ENCODE data around the gene LRMDA. TPM values are rescaled to one million over a fixed set of nuclear protein-coding genes. Genes with fewer than 3 reads are reported as not detected.

LRMDA gene
- total RNA-seq, 2 experiments from 2014 or later, result not detected

DNA sequence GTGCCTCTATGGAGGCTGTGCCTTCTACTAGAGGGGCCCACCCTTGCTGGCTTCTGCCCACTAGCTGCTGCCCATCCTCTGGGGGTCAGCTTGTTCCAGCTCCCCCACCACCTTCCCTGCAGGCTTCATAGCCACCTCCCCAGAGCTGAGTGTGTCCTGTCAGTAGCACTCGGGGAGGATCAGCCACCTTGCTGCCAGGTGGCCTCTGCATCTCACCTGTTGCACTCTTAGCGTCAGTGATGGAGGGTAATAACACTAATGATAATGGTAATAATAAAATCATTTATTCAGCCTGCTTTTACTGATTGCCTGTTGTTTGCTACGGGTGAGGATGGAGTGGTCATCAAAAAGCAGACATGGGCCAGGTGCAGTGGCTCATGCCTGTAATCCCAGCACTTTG is 377.6 kb downstream of the LRMDA start:
- Mint-ChIP-seq H3K36me3 (ENCODE audit: low read depth) (no peaks in the 10 kb centered on the region), H3K9me3 (no peaks in the 10 kb centered on the region), H3K4me1 (no peaks in the 10 kb centered on the region), H3K27me3 (peaks cover 4% of the 10 kb centered on the region), H3K4me3 (no peak overlapping the region), H3K27ac (no peak overlapping the region)
- no peak for DNase-seq
- ChIA-PET CTCF (no interaction called here), POLR2A (no interaction called here)

DNA sequence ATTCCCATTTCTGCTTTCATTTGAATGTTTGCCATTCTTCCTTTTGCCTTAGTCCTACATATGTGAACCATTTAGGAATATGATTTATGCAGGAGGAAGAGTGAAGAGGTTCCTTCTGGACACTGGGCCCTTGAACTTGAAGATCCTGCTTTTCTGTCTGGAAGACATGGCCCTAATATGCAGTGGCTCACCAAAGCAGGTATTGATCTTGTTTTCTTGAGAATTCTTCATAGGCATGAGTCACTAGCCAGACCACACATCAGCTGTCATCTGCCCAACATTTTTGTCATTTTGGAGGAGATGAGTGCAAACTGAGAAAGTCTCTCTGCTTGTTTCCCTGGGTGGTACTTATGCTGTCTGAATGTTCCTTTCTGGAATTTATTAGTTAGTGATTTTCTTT is 382.6 kb downstream of the LRMDA start:
- H3K27ac Mint-ChIP-seq, result no peak overlapping the region
- ChIA-PET POLR2A (no interaction called here), CTCF (no interaction called here)
- DNase-seq, result no peak
- no peak overlapping the region for H3K4me3 Mint-ChIP-seq
- no peaks in the 10 kb centered on the region for H3K4me1 Mint-ChIP-seq
- no peaks in the 10 kb centered on the region for H3K36me3 Mint-ChIP-seq (ENCODE audit: low read depth)
- peaks cover 3% of the 10 kb centered on the region for H3K27me3 Mint-ChIP-seq
- H3K9me3 Mint-ChIP-seq, result no peaks in the 10 kb centered on the region

DNA sequence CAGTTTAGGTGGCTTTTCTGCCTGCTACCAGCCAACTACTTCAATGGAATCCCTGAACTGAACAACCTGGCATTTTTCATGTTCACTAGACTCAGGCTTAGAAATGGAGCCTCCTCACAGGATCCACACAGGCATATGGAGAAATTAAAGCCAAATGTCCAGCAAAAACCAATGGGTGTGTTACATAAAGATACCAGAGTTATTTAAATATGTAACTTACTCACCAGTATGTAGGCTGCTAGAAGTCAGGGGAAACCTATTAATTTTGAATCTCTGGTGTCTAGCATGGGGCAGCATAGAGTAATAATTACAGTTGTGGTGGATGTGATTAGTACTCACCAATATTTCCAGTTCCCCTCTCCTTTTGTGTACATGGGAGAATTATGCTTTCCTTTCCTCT is 383.6 kb downstream of the LRMDA start:
- no peak overlapping the region for H3K4me3 Mint-ChIP-seq
- no peaks in the 10 kb centered on the region for H3K9me3 Mint-ChIP-seq
- CTCF ChIA-PET, result no interaction called here
- H3K36me3 Mint-ChIP-seq (ENCODE audit: low read depth), result no peaks in the 10 kb centered on the region
- POLR2A ChIA-PET, result no interaction called here
- no peak overlapping the region for H3K27ac Mint-ChIP-seq
- H3K27me3 Mint-ChIP-seq, result peaks cover 5% of the 10 kb centered on the region
- DNase-seq, result no peak
- no peaks in the 10 kb centered on the region for H3K4me1 Mint-ChIP-seq

DNA sequence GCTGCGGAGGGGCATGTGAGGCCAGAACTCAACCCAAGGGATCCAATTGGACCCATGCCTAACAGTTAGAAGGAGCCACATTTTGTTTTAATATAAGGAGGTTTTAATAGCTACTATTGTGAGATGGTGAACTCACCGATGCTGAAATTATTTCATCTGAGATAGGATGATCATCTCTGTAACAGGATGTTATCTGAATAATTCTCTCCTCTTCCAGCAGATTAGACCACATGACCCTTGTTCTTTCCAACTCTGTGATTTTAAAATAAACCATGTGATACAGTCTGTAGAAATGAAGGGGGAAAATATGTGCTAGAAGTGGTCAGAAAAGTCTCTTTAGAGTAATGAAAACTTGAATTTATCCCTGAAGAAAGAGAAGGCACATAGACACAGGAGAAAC is 385.8 kb downstream of the LRMDA start:
- Mint-ChIP-seq H3K9me3 (no peaks in the 10 kb centered on the region), H3K27ac (no peak overlapping the region), H3K4me3 (no peak overlapping the region), H3K27me3 (peaks cover 8% of the 10 kb centered on the region), H3K4me1 (no peaks in the 10 kb centered on the region), H3K36me3 (ENCODE audit: low read depth) (no peaks in the 10 kb centered on the region)
- DNase-seq, result no peak
- ChIA-PET CTCF (interaction anchor here (1.8 kb wide), 1 partner anchor 9 kb away, joined by 5 read pairs; no protein-coding TSS in a partner anchor), POLR2A (no interaction called here)

DNA sequence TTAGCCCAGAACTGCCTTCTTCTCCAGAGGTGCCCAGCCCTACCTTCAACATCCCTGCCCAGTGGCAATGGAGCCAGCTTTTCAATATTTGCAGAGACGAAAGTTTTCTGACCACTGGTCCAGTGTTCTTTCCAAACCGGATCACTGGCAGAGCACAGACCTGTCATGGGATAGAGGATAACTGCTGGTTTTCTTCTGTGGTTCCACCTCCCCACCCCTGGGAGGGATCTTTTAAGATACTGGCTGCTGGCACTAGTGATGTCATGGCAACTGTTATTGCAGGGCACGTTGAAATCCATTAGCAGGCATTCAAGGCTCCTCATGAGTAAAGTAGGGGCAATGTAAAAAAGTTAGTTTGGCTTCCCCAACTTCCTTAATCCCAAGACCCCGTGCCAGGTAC is 387.1 kb downstream of the LRMDA start:
- H3K27ac Mint-ChIP-seq, result no peak overlapping the region
- H3K4me3 Mint-ChIP-seq, result no peak overlapping the region
- CTCF ChIA-PET, result no interaction called here
- H3K36me3 Mint-ChIP-seq (ENCODE audit: low read depth), result no peaks in the 10 kb centered on the region
- no peak for DNase-seq
- no peaks in the 10 kb centered on the region for H3K4me1 Mint-ChIP-seq
- POLR2A ChIA-PET, result no interaction called here
- no peaks in the 10 kb centered on the region for H3K9me3 Mint-ChIP-seq
- H3K27me3 Mint-ChIP-seq, result peaks cover 8% of the 10 kb centered on the region

DNA sequence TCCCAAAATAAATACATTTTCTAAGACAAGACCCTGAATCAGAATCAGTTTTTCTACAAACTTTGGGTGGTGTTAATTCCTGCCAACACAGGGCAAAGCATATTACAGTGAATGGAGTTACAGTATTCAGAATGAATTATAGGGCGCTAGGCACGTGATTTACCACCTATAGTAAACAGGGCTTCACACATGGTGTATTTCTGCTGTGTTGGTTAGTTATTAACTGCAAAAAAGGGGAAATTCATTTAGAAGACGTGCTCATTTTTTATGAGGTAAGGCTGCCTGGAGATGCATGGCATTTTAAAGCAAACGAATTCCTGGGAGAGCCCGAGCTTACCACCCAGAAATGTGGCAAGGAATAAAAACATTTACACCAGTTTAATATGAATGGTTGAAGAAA is 393.8 kb downstream of the LRMDA start:
- Mint-ChIP-seq H3K27me3 (peaks cover 2% of the 10 kb centered on the region), H3K4me1 (no peaks in the 10 kb centered on the region), H3K27ac (no peak overlapping the region), H3K4me3 (no peak overlapping the region), H3K36me3 (ENCODE audit: low read depth) (no peaks in the 10 kb centered on the region), H3K9me3 (no peaks in the 10 kb centered on the region)
- ChIA-PET CTCF (interaction anchor here (1.3 to 1.8 kb wide), 2 partner anchors 8 to 14 kb away, joined by 3 to 5 read pairs; no protein-coding TSS in a partner anchor), POLR2A (no interaction called here)
- no peak for DNase-seq

DNA sequence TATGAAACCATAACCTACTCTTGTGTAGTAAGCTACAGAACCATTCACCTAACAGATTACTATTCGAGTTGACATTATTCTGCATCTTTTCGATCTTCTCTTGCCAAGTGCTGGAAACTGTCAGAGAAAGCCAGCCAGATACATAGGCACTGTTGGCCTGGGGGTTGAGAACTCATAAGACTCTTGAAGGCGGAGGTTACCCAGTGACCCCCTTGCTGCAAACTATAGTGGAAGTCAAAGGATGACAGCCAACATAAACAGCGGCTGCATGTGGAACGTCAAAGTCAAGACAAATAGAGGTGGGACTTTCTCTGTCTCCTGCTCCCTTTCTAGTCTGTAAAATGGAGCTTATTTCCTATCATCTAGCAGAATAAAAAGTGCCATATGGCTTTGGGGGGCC is 394.2 kb downstream of the LRMDA start:
- no peak overlapping the region for H3K4me3 Mint-ChIP-seq
- no peak overlapping the region for H3K27ac Mint-ChIP-seq
- no peaks in the 10 kb centered on the region for H3K9me3 Mint-ChIP-seq
- no peaks in the 10 kb centered on the region for H3K4me1 Mint-ChIP-seq
- ChIA-PET CTCF (interaction anchor here (1.3 to 1.8 kb wide), 2 partner anchors 9 to 15 kb away, joined by 3 to 5 read pairs; no protein-coding TSS in a partner anchor), POLR2A (no interaction called here)
- no peak for DNase-seq
- no peaks in the 10 kb centered on the region for H3K27me3 Mint-ChIP-seq
- H3K36me3 Mint-ChIP-seq (ENCODE audit: low read depth), result no peaks in the 10 kb centered on the region

DNA sequence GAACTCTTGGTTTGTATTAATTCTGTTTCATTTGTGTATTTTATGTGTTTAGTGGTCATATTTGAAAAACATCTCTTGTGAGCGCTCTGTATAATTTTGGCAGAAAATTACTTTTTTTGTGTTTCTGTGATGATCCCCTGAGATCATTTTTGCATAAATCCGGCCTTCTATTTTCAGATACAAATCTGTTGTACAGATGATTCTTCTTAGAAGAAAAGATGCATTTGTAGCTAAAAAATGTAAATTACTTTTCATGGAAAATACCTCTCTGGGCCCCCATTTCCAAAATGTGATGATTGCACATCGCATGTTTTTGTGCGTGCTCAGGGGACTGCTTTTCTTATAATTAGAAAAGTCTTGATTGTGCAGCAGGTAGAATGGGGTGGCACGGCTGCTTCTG is 395.4 kb downstream of the LRMDA start:
- Mint-ChIP-seq H3K4me3 (no peak overlapping the region), H3K27me3 (no peaks in the 10 kb centered on the region)

DNA sequence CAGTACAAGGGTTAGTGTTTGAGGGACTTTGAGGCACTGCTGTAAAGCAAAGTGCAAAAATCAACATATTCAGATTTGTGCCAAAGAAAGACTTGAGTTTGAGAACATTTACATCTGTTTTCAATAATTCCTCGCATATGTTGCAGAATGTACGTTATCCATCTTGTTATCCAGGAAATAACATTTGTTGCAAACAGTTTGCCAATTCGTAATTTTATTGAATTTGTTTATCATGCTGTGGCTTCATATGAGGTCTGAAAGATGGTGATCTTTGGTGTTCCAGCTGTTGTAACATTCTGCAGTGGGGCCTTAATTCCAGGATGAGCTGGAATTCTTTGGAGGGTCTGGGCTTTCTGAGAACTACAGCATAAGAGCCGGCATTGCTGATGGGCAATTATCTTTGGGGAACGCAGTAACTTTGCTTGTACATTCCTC is 396.2 kb downstream of the LRMDA start:
- no peak for DNase-seq
- ChIA-PET CTCF (no interaction called here), POLR2A (no interaction called here)
- H3K9me3 Mint-ChIP-seq, result no peaks in the 10 kb centered on the region
- H3K36me3 Mint-ChIP-seq (ENCODE audit: low read depth), result no peaks in the 10 kb centered on the region
- no peak overlapping the region for H3K27ac Mint-ChIP-seq
- H3K4me3 Mint-ChIP-seq, result no peak overlapping the region
- no peaks in the 10 kb centered on the region for H3K4me1 Mint-ChIP-seq
- H3K27me3 Mint-ChIP-seq, result no peaks in the 10 kb centered on the region

More for the DNA sequence above, 395.4 kb downstream of the LRMDA start:
- Mint-ChIP-seq H3K9me3 (no peaks in the 10 kb centered on the region), H3K4me1 (no peaks in the 10 kb centered on the region), H3K36me3 (ENCODE audit: low read depth) (no peaks in the 10 kb centered on the region), H3K27ac (no peak overlapping the region)
- ChIA-PET POLR2A (no interaction called here), CTCF (interaction anchor here (1.8 kb wide), 1 partner anchor 10 kb away, joined by 5 read pairs; no protein-coding TSS in a partner anchor)
- DNase-seq, result no peak

DNA sequence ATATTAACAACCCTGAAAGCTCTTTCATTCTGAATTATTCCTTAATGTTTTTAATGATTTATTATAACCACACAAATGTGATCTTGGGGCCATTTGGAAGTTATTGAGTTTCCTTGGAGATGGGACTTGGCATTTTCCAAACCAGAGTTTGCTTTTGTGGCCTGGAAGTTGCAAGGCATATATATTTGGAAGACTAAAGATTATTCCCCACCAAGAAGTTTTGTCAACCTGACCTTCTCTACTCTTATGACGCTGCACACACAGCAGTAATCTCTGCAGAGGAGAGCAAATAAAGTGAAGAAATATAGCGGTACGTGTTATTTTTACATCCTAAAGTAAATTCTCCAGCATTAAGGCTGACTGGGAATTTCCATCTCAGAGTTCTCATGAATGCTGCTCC is 397.0 kb downstream of the LRMDA start:
- no peaks in the 10 kb centered on the region for H3K9me3 Mint-ChIP-seq
- H3K27me3 Mint-ChIP-seq, result no peaks in the 10 kb centered on the region
- no peaks in the 10 kb centered on the region for H3K4me1 Mint-ChIP-seq
- H3K4me3 Mint-ChIP-seq, result no peak overlapping the region
- no peak for DNase-seq
- H3K36me3 Mint-ChIP-seq (ENCODE audit: low read depth), result no peaks in the 10 kb centered on the region
- POLR2A ChIA-PET, result no interaction called here
- CTCF ChIA-PET, result no interaction called here
- no peak overlapping the region for H3K27ac Mint-ChIP-seq

DNA sequence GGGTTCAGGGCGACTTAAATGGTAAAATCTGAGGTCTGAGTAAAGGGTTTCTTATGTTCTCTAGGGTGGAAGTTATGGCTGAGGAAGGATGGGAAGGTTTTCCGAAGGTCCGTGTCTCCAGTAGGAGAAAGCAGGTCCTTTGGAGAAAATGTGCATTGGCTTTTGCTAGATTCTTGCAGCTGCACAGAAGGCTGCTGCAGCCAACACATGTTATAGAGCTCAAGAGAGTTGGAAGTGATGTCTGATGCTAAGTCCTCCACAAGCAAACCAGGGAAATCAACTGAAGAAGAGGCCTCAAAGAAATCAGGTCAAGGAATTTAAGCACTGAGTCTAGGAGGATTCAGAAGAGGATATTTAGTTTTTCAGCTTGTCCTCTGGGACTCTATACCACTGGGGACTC is 404.6 kb downstream of the LRMDA start:
- H3K4me1 Mint-ChIP-seq, result no peaks in the 10 kb centered on the region

DNA sequence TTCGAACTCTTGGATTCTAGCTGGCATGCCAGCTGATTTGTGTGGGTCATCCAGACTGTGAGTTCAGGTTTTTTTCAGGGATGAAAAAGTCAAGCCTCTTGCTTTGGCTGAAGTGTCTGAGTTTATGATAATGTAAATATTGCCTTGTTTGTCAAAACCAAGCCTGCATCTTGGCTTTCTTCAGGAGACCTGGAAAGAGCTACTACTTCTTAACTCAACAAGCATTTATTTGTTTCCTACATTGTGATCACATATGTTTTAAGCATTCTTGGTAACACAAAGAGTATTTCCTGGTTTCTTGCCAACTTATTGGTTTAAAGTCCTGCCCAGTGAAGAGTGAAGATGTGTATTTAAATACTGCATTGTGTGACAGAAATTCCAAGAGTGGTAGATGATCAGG is 407.1 kb downstream of the LRMDA start:
- Mint-ChIP-seq H3K27ac (no peak overlapping the region), H3K27me3 (no peaks in the 10 kb centered on the region), H3K4me1 (no peaks in the 10 kb centered on the region), H3K4me3 (no peak overlapping the region), H3K9me3 (no peaks in the 10 kb centered on the region), H3K36me3 (ENCODE audit: low read depth) (no peaks in the 10 kb centered on the region)
- ChIA-PET POLR2A (no interaction called here), CTCF (no interaction called here)
- no peak for DNase-seq

More for the DNA sequence above, 404.6 kb downstream of the LRMDA start:
- no peaks in the 10 kb centered on the region for H3K27me3 Mint-ChIP-seq
- CTCF ChIA-PET, result no interaction called here
- POLR2A ChIA-PET, result no interaction called here
- no peak overlapping the region for H3K4me3 Mint-ChIP-seq
- H3K27ac Mint-ChIP-seq, result no peak overlapping the region
- H3K9me3 Mint-ChIP-seq, result no peaks in the 10 kb centered on the region
- no peaks in the 10 kb centered on the region for H3K36me3 Mint-ChIP-seq (ENCODE audit: low read depth)
- no peak for DNase-seq

DNA sequence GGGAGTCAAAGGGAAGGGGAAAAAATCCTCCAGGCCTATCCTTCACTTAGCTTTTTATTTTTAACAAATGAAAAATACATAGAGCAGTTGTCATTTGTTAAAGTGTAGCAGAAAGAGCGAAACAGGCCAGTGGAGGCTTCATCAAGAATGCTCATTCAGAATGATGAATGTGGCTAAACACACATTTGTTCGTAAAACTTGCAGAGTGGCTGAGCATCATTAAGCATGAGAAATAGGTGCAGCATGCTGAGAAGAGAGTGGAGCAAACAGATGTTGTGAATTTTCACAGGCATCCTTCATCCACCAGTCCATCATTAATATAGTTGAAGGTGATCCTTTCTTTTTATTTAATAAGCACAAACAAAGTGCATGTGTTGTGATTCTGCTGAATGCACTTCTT is 407.6 kb downstream of the LRMDA start:
- no peak for DNase-seq
- H3K4me1 Mint-ChIP-seq, result no peaks in the 10 kb centered on the region
- no peak overlapping the region for H3K4me3 Mint-ChIP-seq
- H3K27ac Mint-ChIP-seq, result no peak overlapping the region
- POLR2A ChIA-PET, result no interaction called here
- CTCF ChIA-PET, result no interaction called here
- no peaks in the 10 kb centered on the region for H3K36me3 Mint-ChIP-seq (ENCODE audit: low read depth)
- H3K27me3 Mint-ChIP-seq, result no peaks in the 10 kb centered on the region
- H3K9me3 Mint-ChIP-seq, result no peaks in the 10 kb centered on the region

DNA sequence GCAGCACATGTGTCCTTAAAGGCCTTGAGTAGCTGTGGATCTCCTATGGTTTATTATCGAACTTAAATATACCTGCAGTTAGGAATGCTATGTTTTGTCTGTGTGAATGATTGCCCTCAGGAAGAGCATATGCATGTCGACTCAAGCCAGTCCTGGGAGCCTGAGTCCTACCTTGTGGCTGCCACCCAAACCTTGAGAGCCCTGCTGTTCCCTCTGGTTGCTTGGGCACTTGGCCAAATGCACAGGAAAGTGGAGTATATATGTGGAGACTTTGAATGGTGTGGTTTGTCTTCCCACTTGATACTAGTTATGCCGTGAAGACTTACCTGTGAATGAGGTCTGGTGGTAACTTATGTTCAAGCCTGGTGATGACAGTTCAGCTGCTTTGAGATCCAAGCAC is 409.8 kb downstream of the LRMDA start:
- Mint-ChIP-seq H3K9me3 (no peaks in the 10 kb centered on the region), H3K4me1 (no peaks in the 10 kb centered on the region), H3K27me3 (no peaks in the 10 kb centered on the region), H3K4me3 (no peak overlapping the region), H3K36me3 (ENCODE audit: low read depth) (no peaks in the 10 kb centered on the region), H3K27ac (no peak overlapping the region)
- POLR2A ChIA-PET, result no interaction called here
- CTCF ChIA-PET, result no interaction called here
- no peak for DNase-seq

All from activated CD4-positive, alpha-beta T cell treated with anti-CD3 and anti-CD28 coated beads, Interleukin-2, amount 10 ng/mL, durations not matched to agents 7 days and 5 days (primary cell).